Right lobe of liver (tissue), 6 donors: Measurements from ENCODE around the gene FDXACB1. TPM values are rescaled to one million over a fixed set of nuclear protein-coding genes. Genes with fewer than 3 reads are reported as not detected.

ENCODE experiments used
- ATAC-seq, 4 donors: fragments of 200-7000 bp; cut with Tn5 transposase; one replicate each; pipeline ENCODE4 v1.9.1; 2020; ENCODE audit warnings: mild to moderate bottlenecking in 4 of 4, moderate library complexity in 4 of 4
- DNase-seq, 3 donors: peaks; one replicate each; pipeline ENCODE4 v3.0.0-alpha.2; 2020
- H3K27ac ChIP-seq, 3 donors: fragments of 200-600 bp; one replicate each; pipeline ENCODE4 v1.8.0; 2022
- H3K27me3 ChIP-seq, 2 donors: fragments of 200-600 bp; one replicate each; pipeline ENCODE4 v1.8.0; 2022
- H3K36me3 ChIP-seq, 4 donors: fragments of 200-600 bp; sonication (generic) in 1 of 4; one replicate each; pipeline versions ENCODE4 v1.5.1 to v1.8.0; 2017 to 2022; ENCODE audit warnings: control low read depth in 1 of 4
- H3K4me1 ChIP-seq, 4 donors: fragments of 200-600 bp; sonication (generic) in 1 of 4; one replicate each; pipeline versions ENCODE4 v1.5.1 to v1.8.0; 2017 to 2022; ENCODE audit warnings: control low read depth in 1 of 4
- H3K4me3 ChIP-seq, 3 donors: fragments of 200-600 bp; one replicate each; pipeline ENCODE4 v1.8.0; 2022
- H3K9me3 ChIP-seq, 4 donors: fragments of 200-600 bp; sonication (generic) in 1 of 4; one replicate each; pipeline versions ENCODE4 v1.5.1 to v1.8.0; 2017 to 2022; ENCODE audit warnings: control low read depth in 1 of 4
- CTCF ChIP-seq, 4 donors: fragments of 200-600 bp in 3 of 4; fragments of 450-650 bp in 1 of 4; IDR thresholded peaks; one replicate each; pipeline versions ENCODE4 v1.5.1 to v1.8.0; 2016 to 2022; ENCODE audit warnings: antibody characterized with exemption in 4 of 4, mild to moderate bottlenecking in 2 of 4
- POLR2A ChIP-seq: fragments of 450-650 bp; IDR thresholded peaks from one replicate; pipeline ENCODE4 v1.6.1; 2017; ENCODE audit warnings: antibody characterized with exemption, mild to moderate bottlenecking
- WGBS: methylation state at CpG from one replicate; pipeline ENCODE4 v1.1.6; 2018; ENCODE audit warnings: low coverage, low lambda C conversion rate; ENCODE audit not compliant: insufficient coverage; ENCODE audit errors: missing lambda C conversion rate; 5-methylcytosine and 5-hydroxymethylcytosine counted together
- intact Hi-C, 2 donors: fragments of 100-400 bp; cut with DNase I; formaldehyde crosslinking; loops; one replicate each; pipeline versions ENCODE4 v1.11.2 to v1.14.1; 2022
- total RNA-seq, 6 experiments: library from RNA; depleted of rRNA in 2 of 6; stranded (reverse); fragments of >200 nt in 2 of 6; fragmentation: NEBNext Ultra II Directional in 3 of 6; extraction: Animal tissue kit (Norgen Biotek cat#: 25700) in 3 of 6; gene quantifications; one replicate each; pipeline versions ENCODE4 v1.1.0 to v1.2.4, GENCODE V29; 2016 to 2023
- donor health status: DM: no; HTN: yes; CAD: no.
- donor health status: DM: no; HTN: no; CAD: no.
- donor health status: DM: no; HTN: no; CAD: no.
- donor health status: DM: no; HTN: yes; CAD: no.
- donor health status: DM: no; HTN: yes; CAD: no.

Gene FDXACB1
- total RNA-seq, 6 experiments from 2014 or later: 0.90 to 1.3 (median 1.1) TPM

GRCh38 chr11:111860257-111860656, 18.7 kb downstream of the FDXACB1 start:
- H3K27me3 ChIP-seq: no peaks in the 10 kb centered on the region
- intact Hi-C loops: no loop called here
- H3K9me3 ChIP-seq: no peaks in the 10 kb centered on the region
- H3K27ac ChIP-seq: peak overlapping the region in 1 of 3 donors; percentile 64
- H3K4me3 ChIP-seq: no peak overlapping the region
- peaks cover 0 to 8% (median 5%) of the 10 kb centered on the region in 4 donors for H3K36me3 ChIP-seq
- ATAC-seq (peak; percentile 91 to 94 (median 92)), DNase-seq (no peak)
- 23% methylated on average over 3 of the region's 3 CpGs for WGBS
- TF ChIP-seq CTCF (IDR thresholded peaks at IDR 0.05): no peak
- TF ChIP-seq POLR2A: no peak
- H3K4me1 ChIP-seq: peaks cover 0 to 18% (median 6%) of the 10 kb centered on the region in 4 donors

GRCh38 chr11:111855506-111855905, 23.5 kb downstream of the FDXACB1 start:
- intact Hi-C loops: no loop called here
- Histone ChIP-seq H3K27ac (no peak overlapping the region), H3K27me3 (no peaks in the 10 kb centered on the region), H3K4me3 (no peak overlapping the region), H3K36me3 (peaks cover 0 to 13% (median 6%) of the 10 kb centered on the region in 4 donors), H3K9me3 (no peaks in the 10 kb centered on the region), H3K4me1 (peaks cover 0 to 16% (median 5%) of the 10 kb centered on the region in 4 donors)
- DNase-seq (no peak), ATAC-seq (no peak)
- TF ChIP-seq CTCF (IDR thresholded peaks at IDR 0.05): no peak
- TF ChIP-seq POLR2A: no peak

- no peak for DNase-seq
- Histone ChIP-seq H3K4me1 (peaks cover 0 to 9% (median 0%) of the 10 kb centered on the region in 4 donors), H3K4me3 (no peak overlapping the region), H3K27ac (no peak overlapping the region), H3K9me3 (no peaks in the 10 kb centered on the region), H3K36me3 (peaks cover 0 to 26% (median 5%) of the 10 kb centered on the region in 4 donors), H3K27me3 (no peaks in the 10 kb centered on the region)
- no peak for TF ChIP-seq POLR2A
- TF ChIP-seq CTCF (IDR thresholded peaks at IDR 0.05): no peak
- 58% methylated on average over 2 of the region's 2 CpGs for WGBS
- intact Hi-C loops: no loop called here
- no peak for ATAC-seq
Measured at GRCh38 chr11:111852103-111852502, 26.9 kb downstream of the FDXACB1 start.

- peaks cover 0 to 29% (median 4%) of the 10 kb centered on the region in 4 donors for H3K36me3 ChIP-seq
- TF ChIP-seq CTCF (IDR thresholded peaks at IDR 0.05) (peak; percentile 23 to 66 (median 58)), POLR2A (no peak)
- ATAC-seq: peak; percentile 73 to 90 (median 86)
- peaks cover 0 to 9% (median 0%) of the 10 kb centered on the region in 4 donors for H3K4me1 ChIP-seq
- no peaks in the 10 kb centered on the region for H3K27me3 ChIP-seq
- no peaks in the 10 kb centered on the region for H3K9me3 ChIP-seq
- H3K27ac ChIP-seq: peak overlapping the region in 1 of 3 donors; percentile 27
- no peak overlapping the region for H3K4me3 ChIP-seq
- DNase-seq: no peak
- intact Hi-C loops: no loop called here
Measured at GRCh38 chr11:111851636-111852035, 27.3 kb downstream of the FDXACB1 start.

GRCh38 chr11:111851067-111851466, 27.9 kb downstream of the FDXACB1 start:
- Histone ChIP-seq H3K9me3 (no peaks in the 10 kb centered on the region), H3K27me3 (no peaks in the 10 kb centered on the region), H3K4me1 (peaks cover 0 to 9% (median 0%) of the 10 kb centered on the region in 4 donors), H3K36me3 (peaks cover 0 to 30% (median 4%) of the 10 kb centered on the region in 4 donors), H3K4me3 (no peak overlapping the region), H3K27ac (peak overlapping the region in 1 of 3 donors; percentile 27)
- ATAC-seq (peak; percentile 27 to 58 (median 50)), DNase-seq (peak in 2 of 3 donors; percentile 28 to 51)
- TF ChIP-seq CTCF (IDR thresholded peaks at IDR 0.05) (no peak), POLR2A (no peak)
- intact Hi-C loops: no loop called here
- WGBS: 47% methylated on average over 8 of the region's 8 CpGs
